DMS114 treated with DMSO at 0.1 percent for 48 hours (cell line): ENCODE measurements around the gene TNNT3.
"Not testable (repeated sequence)": the region's sequence is repeated elsewhere in the genome, so short reads cannot be mapped to it uniquely, and the experiment has no call there.

ENCODE experiments used
- DNase-seq: peaks from one replicate; lab custom pipeline; 2025; ENCODE audit not compliant: unreplicated experiment; lab: John Stamatoyannopoulos, UW

TNNT3 gene

GRCh38 chr11:1933416-1934334 lies 14.2 kb downstream of the TNNT3 start:
- no peak for DNase-seq

DNA sequence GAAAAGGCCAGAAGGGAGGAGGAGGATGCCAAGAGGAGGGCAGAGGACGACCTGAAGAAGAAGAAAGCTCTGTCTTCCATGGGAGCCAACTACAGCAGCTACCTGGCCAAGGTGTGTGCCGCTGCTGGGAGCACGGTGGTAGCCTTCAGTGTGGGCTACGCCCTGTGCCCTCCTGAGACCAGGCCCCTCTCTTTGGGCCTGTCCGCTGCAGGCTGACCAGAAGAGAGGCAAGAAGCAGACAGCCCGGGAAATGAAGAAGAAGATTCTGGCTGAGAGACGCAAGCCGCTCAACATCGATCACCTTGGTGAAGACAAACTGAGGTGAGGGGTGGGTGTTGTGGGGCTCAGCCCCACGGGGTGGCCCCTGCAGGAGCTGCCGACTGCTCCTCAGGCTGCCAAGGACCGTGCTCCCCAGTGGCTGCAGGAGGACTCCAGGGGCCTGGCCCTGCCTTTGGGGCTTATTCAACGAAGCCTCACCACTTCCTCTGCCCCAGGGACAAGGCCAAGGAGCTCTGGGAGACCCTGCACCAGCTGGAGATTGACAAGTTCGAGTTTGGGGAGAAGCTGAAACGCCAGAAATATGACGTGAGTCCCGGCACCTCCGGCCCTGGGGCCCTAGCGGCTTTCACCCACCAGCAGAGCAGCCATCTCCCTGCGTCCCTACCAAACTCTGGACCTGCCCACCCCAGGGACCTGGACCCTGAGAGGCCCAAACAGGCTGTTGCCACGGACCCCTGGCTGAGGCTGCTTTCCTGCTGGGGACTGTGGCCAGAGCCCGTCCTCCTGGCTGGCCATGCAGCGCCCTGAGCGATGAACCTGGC lies 15.0 kb downstream of the TNNT3 start:
- no peak for DNase-seq

DNA sequence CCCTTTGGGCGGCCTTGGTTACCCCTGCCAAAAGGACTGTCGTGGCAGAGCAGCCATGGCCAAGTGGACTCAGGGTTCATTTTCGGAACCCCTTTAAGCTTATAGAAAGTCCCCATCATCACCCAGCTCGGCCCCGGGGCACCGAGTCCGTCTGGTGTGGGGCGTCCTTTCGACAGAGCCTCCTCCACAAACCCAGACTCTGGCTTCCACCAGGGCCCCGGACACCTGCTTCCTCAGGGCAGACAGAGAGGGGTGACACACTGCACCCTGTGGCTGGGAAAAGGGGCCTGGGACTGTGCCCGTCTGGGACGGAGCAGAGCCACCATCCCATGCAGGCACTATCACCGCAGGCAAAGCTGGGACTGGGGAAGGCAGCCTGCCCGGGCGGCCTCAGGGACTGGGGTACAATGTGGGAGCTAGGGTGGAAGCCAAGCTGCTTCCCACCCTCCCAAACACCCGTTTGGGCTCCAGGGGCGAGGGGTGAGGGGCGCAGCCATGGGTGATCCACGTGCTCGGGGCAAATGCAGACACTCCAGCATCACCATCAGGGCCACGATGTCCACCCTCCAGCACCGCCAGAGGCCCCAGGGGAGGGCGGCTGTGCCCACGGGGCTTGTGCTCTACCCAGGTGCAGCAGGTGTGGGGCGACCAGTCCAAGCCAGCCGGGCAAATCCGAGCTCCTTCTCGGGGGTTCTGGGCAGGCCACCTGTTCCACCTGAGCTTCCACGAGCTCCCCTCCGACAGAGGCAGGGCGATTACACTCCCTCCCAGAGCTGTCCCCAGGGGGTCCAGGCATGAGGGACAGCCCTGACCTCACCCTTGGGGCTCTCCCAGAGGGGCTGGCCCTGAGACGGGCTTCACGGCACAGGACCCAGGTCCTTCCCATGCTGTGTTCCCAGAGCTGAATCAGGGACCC lies 15.9 kb downstream of the TNNT3 start:
- DNase-seq, result no peak

DNA sequence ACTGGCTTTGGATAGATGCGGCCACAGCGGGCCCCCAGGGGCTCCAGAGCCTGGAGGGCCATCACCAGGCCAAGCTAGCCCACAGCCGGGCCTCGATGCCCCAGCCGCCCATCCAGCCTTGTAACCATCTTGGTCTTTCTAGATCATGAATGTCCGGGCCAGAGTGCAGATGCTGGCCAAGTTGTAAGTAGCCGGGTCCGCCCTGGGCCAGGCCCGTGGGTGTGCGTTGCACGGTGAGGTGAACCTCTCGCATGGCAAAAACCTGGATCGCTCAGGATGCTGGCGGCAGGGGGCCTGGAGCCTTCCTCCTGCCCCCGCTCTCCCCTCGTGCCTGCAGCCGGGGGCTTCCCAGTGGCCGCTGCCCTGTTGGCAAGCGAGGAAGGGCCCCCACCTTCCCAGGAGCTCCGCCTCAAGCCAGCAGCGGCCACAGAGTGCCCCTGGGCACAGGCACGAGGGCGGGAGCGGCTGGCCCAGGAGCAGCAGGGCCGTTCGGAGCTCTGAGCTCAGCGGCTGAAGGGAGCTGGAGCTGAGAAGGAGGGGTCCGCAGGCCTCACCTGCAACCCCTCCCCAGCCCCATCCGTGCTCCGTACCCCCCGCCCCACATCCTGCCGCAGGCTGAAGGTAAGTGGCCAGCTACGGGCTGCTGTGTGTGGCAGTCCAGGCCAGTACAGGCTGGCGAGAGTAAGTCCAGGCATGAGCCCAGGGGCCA lies 16.7 kb downstream of the TNNT3 start:
- DNase-seq, result no peak

- DNase-seq, result no peak
These were observed 17.5 kb downstream of the TNNT3 start for GRCh38 chr11:1936781-1937615.

DNA sequence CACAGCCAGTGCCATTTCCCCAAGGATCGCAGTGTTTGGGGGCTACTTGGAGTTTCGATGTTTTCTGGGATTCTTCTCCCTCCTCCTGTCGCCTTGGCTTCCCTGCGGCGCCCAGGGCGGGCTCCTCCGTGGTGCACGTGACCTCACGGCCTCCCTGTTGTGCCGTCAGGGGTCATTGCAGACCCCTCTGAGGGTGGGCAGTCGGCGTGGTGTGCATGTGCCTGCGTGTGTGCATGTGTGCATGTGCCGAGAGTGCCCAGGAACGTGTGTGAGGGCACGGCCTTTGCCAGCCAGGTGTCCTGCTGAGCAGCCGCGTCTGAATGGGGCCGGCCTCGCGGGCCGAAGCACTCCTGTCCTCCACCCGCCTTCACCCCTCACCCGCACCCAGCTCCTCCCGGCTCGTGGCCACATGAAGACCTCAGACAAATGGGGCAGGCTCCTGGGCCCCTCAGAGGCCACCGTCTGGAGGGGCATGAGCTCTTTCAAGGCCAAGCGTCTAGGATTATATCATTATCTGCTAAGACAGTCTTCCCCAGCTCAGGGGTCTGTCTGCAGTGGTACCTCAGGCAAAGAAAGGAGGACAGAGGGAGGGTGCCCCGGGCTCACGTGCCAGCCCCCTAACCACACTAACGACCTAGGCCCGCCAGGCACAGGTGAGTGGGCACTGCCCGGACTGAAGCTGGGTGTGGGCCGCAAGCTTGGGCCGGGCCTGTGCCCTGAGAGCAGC lies 18.3 kb downstream of the TNNT3 start:
- no peak for DNase-seq

GRCh38 chr11:1938343-1939005 lies 19.0 kb downstream of the TNNT3 start:
- DNase-seq, result no peak

DNA sequence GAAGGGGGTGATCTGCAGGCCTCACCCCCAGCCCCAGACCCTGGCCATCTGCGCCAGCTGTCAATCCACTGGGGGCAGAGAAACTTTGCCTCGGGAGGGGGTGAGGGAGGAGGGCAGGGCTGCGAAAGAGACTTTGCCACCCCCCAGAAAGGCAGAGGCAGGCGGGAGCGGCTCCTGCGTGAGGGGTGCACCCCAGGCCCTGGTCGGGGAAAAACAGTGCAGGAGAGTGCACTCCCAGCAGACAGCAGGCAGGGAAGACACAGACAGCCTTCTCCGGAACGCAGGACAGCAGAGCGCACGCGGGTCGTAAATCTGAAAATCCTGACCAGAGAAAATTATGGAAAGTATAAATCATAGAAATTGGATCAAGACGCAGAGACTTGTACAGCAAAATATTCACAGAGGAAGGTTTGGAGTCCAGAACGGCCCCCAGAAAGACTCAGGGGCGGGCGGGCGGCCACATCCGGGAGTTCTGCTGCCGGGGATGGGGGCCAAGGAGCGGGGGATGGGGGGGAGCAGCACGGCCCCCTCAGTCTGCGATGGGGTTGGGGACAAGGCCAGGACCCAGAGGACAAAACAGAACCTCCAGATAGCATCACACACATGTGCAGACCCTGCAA lies 19.6 kb downstream of the TNNT3 start:
- DNase-seq, result no peak

GRCh38 chr11:1939788-1940187 lies 20.3 kb downstream of the TNNT3 start:
- DNase-seq, result not testable (repeated sequence)

DNA sequence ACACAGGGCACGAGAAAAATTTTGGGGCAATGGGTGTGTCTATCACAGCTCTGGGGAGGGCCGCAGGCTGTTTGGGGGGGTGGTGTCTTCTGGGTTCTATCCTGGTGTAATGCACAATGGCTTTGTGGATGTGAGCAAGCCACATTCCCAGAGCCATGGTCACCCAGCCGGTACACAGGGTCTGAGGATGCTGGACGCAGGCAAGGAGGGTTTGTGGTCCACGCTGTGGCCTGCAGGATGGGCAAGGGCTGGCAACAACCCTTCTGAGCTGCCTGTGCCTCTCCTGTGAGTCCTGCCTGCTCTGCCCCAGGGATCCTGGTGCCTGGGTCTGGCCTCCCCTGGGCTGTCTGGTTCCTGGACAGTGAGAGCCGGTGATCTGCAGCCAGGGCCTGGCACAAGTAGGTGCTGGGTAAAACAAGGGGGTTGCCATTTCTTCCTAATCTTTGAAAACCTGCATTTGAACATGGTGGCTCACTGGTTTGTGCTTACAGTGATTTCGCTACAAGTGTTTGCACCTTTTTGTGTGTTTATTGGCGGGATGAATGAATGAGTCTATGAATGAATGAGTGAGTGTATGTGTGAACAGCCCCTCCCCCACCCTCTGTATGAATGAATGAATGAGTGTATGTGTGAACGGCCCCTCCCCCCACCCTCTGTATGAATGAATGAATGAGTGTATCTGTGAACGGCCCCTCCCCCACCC lies 23.2 kb downstream of the TNNT3 start:
- DNase-seq, result no peak

DNA sequence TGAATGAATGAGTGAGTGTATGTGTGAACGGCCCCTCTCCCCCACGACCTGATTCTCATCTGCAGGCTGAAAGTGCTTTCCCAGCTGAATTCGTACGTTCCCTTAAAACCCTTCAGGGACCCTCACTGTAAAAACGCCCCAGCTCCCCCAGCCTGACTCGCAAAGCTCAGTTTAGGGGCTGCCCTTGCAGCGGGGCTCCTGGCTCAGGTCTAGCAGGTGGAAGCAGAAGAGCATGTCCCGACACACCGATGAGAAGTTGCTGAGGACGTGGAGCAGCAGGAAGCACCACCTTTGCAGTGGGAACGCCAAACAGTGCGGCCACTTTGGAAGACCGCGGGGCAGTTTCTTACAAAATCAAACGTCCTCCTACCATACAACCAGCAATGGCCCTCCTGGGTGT lies 24.1 kb downstream of the TNNT3 start:
- DNase-seq, result no peak

- DNase-seq, result no peak
These were observed 24.5 kb downstream of the TNNT3 start for GRCh38 chr11:1943977-1944376.

DNA sequence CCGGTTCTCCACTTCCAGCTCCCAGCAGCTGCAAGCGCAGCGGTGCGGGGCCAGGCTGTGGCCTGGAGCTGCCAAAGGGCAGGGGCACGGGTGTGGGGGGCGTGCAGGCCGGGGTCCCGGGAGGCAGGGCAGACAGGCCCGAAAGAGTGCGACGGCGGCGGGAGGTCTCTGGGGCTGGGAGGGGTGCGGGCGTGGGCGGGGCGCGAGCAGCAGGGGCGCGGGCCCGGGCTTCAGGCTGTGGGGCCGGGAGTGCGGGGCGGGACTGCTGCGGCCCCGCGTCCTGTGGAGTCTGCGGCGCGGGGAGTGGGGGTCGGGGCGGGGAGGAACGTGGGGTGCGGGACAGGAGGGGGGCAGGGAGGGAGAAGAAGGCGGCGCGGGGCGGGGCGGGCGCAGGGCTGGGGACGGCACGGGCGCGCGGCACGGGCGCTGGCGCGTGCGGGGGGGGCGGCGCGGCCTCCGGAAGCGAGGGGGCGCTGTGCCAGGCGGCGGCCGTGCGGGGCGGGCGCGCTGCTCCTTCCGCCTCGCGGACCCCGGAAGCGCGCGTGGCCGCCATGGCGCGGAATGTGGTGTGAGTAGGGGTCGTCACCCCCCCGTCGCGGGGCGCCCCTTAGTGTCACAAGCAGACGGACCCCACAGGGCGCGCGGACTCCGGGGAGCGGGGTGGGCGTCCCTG lies 27.4 kb downstream of the TNNT3 start, which contains the start of gene MRPL23:
MRPL23 (plus strand) TSS at position 521 of the 673 bp plus-strand sequence; CDS start at position 552, 31 bp downstream.
- no peak for DNase-seq

GRCh38 chr11:1947592-1948237 lies 28.2 kb downstream of the TNNT3 start:
- DNase-seq, result no peak

- DNase-seq, result no peak
These were observed 28.9 kb downstream of the TNNT3 start for GRCh38 chr11:1948389-1948788.

GRCh38 chr11:1949302-1949701 lies 29.8 kb downstream of the TNNT3 start:
- no peak for DNase-seq
